CD4-positive, CD25-positive, alpha-beta regulatory T cell (primary cell): Measurements from ENCODE around the gene LYRM4. TPM values are rescaled to one million over a fixed set of nuclear protein-coding genes. Genes with fewer than 3 reads are reported as not detected.
"Not testable (repeated sequence)": the region's sequence is repeated elsewhere in the genome, so short reads cannot be mapped to it uniquely, and the experiment has no call there.

Source experiments
- ATAC-seq, 2 donors: fragments of 150-1000 bp; cut with Tn5 transposase; one replicate each; pipeline ENCODE4 v1.10.0; 2021; ENCODE audit warnings: low read depth in 2 of 2, moderate number of reproducible peaks in 2 of 2, moderate library complexity in 1 of 2
- DNase-seq, 3 donors: peaks; one replicate each; pipeline versions ENCODE4 v3.0.0 to v3.0.0-alpha.2; 2012 to 2022; ENCODE audit warnings: mixed read lengths in 1 of 3
- H3K27ac ChIP-seq: one replicate; pipeline ENCODE4 v1.7.0; 2013; ENCODE audit warnings: mild to moderate bottlenecking, low read length; ENCODE audit not compliant: insufficient read depth, poor library complexity, severe bottlenecking
- H3K27me3 ChIP-seq: one replicate; pipeline ENCODE4 v1.7.0; 2013; ENCODE audit warnings: low read length; ENCODE audit not compliant: control insufficient read depth, insufficient read depth
- H3K36me3 ChIP-seq: one replicate; pipeline ENCODE4 v1.7.0; 2013; ENCODE audit warnings: mild to moderate bottlenecking, low read length, moderate library complexity; ENCODE audit not compliant: control insufficient read depth, insufficient read depth
- H3K4me1 ChIP-seq: 2 replicates; pipeline ENCODE4 v1.7.0; 2013; ENCODE audit warnings: mild to moderate bottlenecking, low read length; ENCODE audit not compliant: insufficient read depth, control insufficient read depth, poor library complexity, severe bottlenecking
- H3K4me3 ChIP-seq: one replicate; pipeline ENCODE4 v1.7.0; 2013; ENCODE audit warnings: low read depth, mild to moderate bottlenecking, low read length, moderate library complexity
- H3K9me3 ChIP-seq, 2 experiments: 1 replicate in 1 of 2; 2 replicates in 1 of 2; pipeline ENCODE4 v1.7.0; 2013; ENCODE audit warnings: low read length in 2 of 2, mild to moderate bottlenecking in 1 of 2, moderate library complexity in 1 of 2; ENCODE audit not compliant: control insufficient read depth in 2 of 2
- H3K27ac Mint-ChIP-seq, 3 donors: one replicate each; pipeline ENCODE4 v1.8.0; 2020 to 2022; ENCODE audit warnings: mild to moderate bottlenecking in 3 of 3, mixed read lengths in 3 of 3, moderate library complexity in 2 of 3
- H3K27me3 Mint-ChIP-seq: one replicate; pipeline ENCODE4 v1.8.0; 2022; ENCODE audit warnings: mild to moderate bottlenecking, mixed read lengths
- H3K36me3 Mint-ChIP-seq: one replicate; pipeline ENCODE4 v1.8.0; 2020; ENCODE audit warnings: mixed read lengths
- H3K4me1 Mint-ChIP-seq, 4 donors: one replicate each; pipeline ENCODE4 v1.8.0; 2020 to 2022; ENCODE audit warnings: mixed read lengths in 4 of 4, mild to moderate bottlenecking in 1 of 4
- H3K4me3 Mint-ChIP-seq, 4 donors: one replicate each; pipeline ENCODE4 v1.8.0; 2020 to 2022; ENCODE audit warnings: mild to moderate bottlenecking in 4 of 4, mixed read lengths in 4 of 4, moderate library complexity in 3 of 4
- H3K9me3 Mint-ChIP-seq, 7 donors: one replicate each; pipeline ENCODE4 v1.8.0; 2020 to 2022; ENCODE audit warnings: mixed read lengths in 7 of 7, mild to moderate bottlenecking in 3 of 7, moderate library complexity in 2 of 7
- polyA plus RNA-seq, 4 donors: library from polyadenylated mRNA; unstranded; fragments of 300-500 nt; fragmentation: Illumina TruSeq; gene quantifications; one replicate each; pipeline ENCODE4 v1.2.3, GENCODE V29; 2021
- total RNA-seq: library from RNA; stranded (reverse); gene quantifications from one replicate; pipeline ENCODE4 v1.2.3, GENCODE V29; 2022

LYRM4 gene
- total and polyA plus RNA-seq, 5 donors from 2014 or later, result 14.9 to 38.8 (median 27.1) TPM

DNA sequence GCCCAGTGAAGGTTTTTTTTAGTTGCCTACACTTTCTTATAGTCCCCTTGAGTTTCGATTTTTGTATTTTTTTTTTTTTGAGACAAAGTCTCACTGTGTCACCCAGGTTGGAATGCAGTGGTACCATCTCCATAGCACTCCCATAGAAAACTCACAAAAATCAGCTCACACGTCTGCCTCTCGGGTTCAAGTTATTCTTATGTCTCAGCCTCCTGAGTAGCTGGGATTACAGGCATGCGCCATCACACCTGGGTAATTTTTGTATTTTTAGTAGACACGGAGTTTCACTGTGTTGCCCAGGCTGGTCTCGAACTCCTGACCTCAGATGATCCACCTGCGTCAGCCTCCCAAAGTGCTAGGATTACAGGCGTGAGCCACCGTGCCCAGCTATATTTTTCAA lies 200.3 kb downstream of the LYRM4 start:
- not testable (repeated sequence) for H3K27ac Mint-ChIP-seq, H3K4me3 ChIP-seq, ATAC-seq, H3K27ac ChIP-seq, H3K36me3 ChIP-seq, H3K27me3 ChIP-seq, H3K4me1 ChIP-seq, H3K9me3 Mint-ChIP-seq, DNase-seq, H3K4me1 Mint-ChIP-seq, H3K27me3 Mint-ChIP-seq, H3K4me3 Mint-ChIP-seq, H3K9me3 ChIP-seq, H3K36me3 Mint-ChIP-seq

DNA sequence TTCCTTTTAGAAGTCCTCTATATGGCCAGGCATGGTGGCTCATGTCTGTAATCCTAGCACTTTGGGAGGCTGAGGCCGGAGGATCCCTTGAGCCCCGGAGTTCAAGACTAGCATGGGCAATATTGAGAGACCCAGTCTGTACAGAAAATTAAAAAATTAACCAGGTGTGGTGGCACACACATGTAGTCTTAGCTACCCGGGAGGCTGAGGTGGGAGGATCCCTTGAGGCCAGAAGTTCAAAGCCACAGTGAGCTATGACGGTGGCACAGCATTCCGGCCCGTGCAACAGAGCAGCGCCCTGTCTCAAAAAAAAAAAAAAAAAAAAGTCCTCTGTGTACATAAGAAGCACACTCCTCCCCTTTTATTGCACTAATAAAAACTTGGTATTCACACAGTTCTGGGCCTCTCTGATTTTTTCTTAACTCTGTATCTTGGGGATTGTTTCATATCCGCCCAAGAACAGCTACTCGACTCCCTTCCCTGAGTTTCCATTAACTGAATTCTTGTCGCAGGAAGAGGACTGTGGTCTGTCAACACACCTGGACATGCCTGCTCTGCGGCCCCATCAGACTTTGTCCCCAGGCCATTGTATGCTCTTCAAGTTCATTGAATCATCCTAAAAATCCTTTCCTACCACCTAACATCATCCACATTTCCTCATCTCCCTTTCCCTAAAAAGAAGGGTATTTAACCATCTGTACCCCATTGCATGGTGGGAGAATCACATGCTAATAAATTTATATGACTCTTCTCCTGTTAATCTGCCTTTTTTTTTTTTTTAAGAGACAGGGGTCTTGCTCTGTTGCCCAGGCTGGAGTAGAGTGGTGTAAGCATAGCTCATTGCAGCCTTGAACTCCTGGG lies 201.5 kb downstream of the LYRM4 start:
- Histone ChIP-seq H3K36me3 (no peaks in the 10 kb centered on the region), H3K4me3 (no peak overlapping the region), H3K27ac (no peak overlapping the region), H3K4me1 (no peaks in the 10 kb centered on the region), H3K9me3 (no peaks in the 10 kb centered on the region), H3K27me3 (no peaks in the 10 kb centered on the region)
- DNase-seq (no peak), ATAC-seq (no peak)
- Mint-ChIP-seq H3K27me3 (peaks cover 12% of the 10 kb centered on the region), H3K27ac (no peak overlapping the region), H3K4me3 (no peak overlapping the region), H3K4me1 (no peaks in the 10 kb centered on the region), H3K9me3 (peaks cover 0 to 4% (median 0%) of the 10 kb centered on the region in 7 donors), H3K36me3 (no peaks in the 10 kb centered on the region)

Other genes with a start within 250 kb of the LYRM4 start
- 0.10 TPM for gene PPP1R3G, start 175.6 kb downstream of the LYRM4 start, total RNA-seq
- not detected for gene PPP1R3G, start 175.6 kb downstream of the LYRM4 start, polyA plus RNA-seq
- 26.9 TPM for gene FARS2, start 563 bp upstream of the LYRM4 start, total RNA-seq
- gene FARS2, start 563 bp upstream of the LYRM4 start, polyA plus RNA-seq, result 10 to 100 TPM; 29.7 to 39.7 (median 35.4) TPM